CD4-positive, alpha-beta memory T cell (primary cell): ENCODE measurements around the gene ZMYM4. TPM values are rescaled to one million over a fixed set of nuclear protein-coding genes. Genes with fewer than 3 reads are reported as not detected.

ENCODE experiments used
- CTCF ChIA-PET: fragments of 350-600 bp; sonication (Branson Sonifier 250); formaldehyde crosslinking; loops from one replicate; lab custom pipeline; 2021; ENCODE audit warnings: inconsistent platforms; ENCODE audit not compliant: partially characterized antibody; lab: Charles Lee
- POLR2A ChIA-PET: fragments of 350-600 bp; sonication (Branson Sonifier 250); formaldehyde crosslinking; loops from one replicate; lab custom pipeline; 2021; ENCODE audit not compliant: partially characterized antibody; lab: Charles Lee
- DNase-seq, 5 donors: peaks; one replicate each; pipeline versions ENCODE4 v3.0.0 to v3.0.0-alpha.2; 2020 to 2022; ENCODE audit warnings: mixed read lengths in 1 of 5
- H3K27ac ChIP-seq: one replicate; pipeline ENCODE4 v1.7.0; 2013; ENCODE audit warnings: low read depth, low read length
- H3K27me3 ChIP-seq: 2 replicates; pipeline ENCODE4 v1.7.0; 2013; ENCODE audit warnings: mild to moderate bottlenecking, low read length, moderate library complexity; ENCODE audit not compliant: insufficient read depth
- H3K36me3 ChIP-seq: 2 replicates; pipeline ENCODE4 v1.7.0; 2013; ENCODE audit warnings: mild to moderate bottlenecking, low read length, moderate library complexity; ENCODE audit not compliant: insufficient read depth
- H3K4me1 ChIP-seq: 2 replicates; pipeline ENCODE4 v1.7.0; 2013; ENCODE audit warnings: mild to moderate bottlenecking, low read length, moderate library complexity; ENCODE audit not compliant: insufficient read depth
- H3K4me3 ChIP-seq, 2 donors: one replicate each; pipeline ENCODE4 v1.7.0; 2013; ENCODE audit warnings: low read length in 2 of 2, mild to moderate bottlenecking in 1 of 2
- H3K9me3 ChIP-seq, 2 donors: one replicate each; pipeline ENCODE4 v1.7.0; 2013; ENCODE audit warnings: low read length in 2 of 2, control low read depth in 1 of 2; ENCODE audit not compliant: control insufficient read depth in 1 of 2
- H3K27ac Mint-ChIP-seq, 7 donors: one replicate each; pipeline ENCODE4 v1.8.0; 2020 to 2021; ENCODE audit warnings: mixed read lengths in 7 of 7, mild to moderate bottlenecking in 6 of 7, inconsistent platforms in 3 of 7, moderate library complexity in 3 of 7
- H3K27me3 Mint-ChIP-seq, 2 donors: one replicate each; pipeline ENCODE4 v1.8.0; 2020 to 2021; ENCODE audit warnings: mixed read lengths in 2 of 2
- H3K36me3 Mint-ChIP-seq, 2 donors: one replicate each; pipeline ENCODE4 v1.8.0; 2020 to 2021; ENCODE audit warnings: mixed read lengths in 2 of 2, inconsistent platforms in 1 of 2, mild to moderate bottlenecking in 1 of 2
- H3K4me1 Mint-ChIP-seq, 4 donors: one replicate each; pipeline ENCODE4 v1.8.0; 2020 to 2021; ENCODE audit warnings: mixed read lengths in 4 of 4, mild to moderate bottlenecking in 1 of 4
- H3K4me3 Mint-ChIP-seq, 8 donors: one replicate each; pipeline ENCODE4 v1.8.0; 2020 to 2021; ENCODE audit warnings: mixed read lengths in 8 of 8, mild to moderate bottlenecking in 7 of 8, moderate library complexity in 6 of 8, inconsistent platforms in 3 of 8
- H3K9me3 Mint-ChIP-seq, 8 donors: one replicate each; pipeline ENCODE4 v1.8.0; 2020 to 2021; ENCODE audit warnings: mixed read lengths in 8 of 8, mild to moderate bottlenecking in 5 of 8, inconsistent platforms in 3 of 8, moderate library complexity in 1 of 8
- intact Hi-C: fragments of 100-400 bp; cut with micrococcal nuclease; formaldehyde crosslinking; loops from one replicate; pipeline ENCODE4 v1.15.1; 2023
- polyA plus RNA-seq, 2 donors: library from polyadenylated mRNA; unstranded; fragments of 300-500 nt; fragmentation: Illumina TruSeq; gene quantifications; one replicate each; pipeline ENCODE4 v1.2.3, GENCODE V29; 2021
- total RNA-seq, 2 experiments: library from RNA; stranded (reverse); gene quantifications; one replicate each; pipeline ENCODE4 v1.2.3, GENCODE V29; 2021

ZMYM4 gene
- total and polyA plus RNA-seq, 4 experiments from 2014 or later: 13.8 to 41.9 (median 34.5) TPM

GRCh38 chr1:35448344-35448801, 179.9 kb downstream of the ZMYM4 start:
- CTCF ChIA-PET: interaction anchor here (0.6 to 14.3 kb wide), 8 partner anchors 8 to 331 kb away, joined by 3 to 274 read pairs (median 47); no protein-coding TSS in a partner anchor
- H3K27ac Mint-ChIP-seq: no peak overlapping the region
- no peaks in the 10 kb centered on the region for H3K9me3 Mint-ChIP-seq
- no peaks in the 10 kb centered on the region for H3K27me3 Mint-ChIP-seq
- no peak for DNase-seq
- H3K4me1 Mint-ChIP-seq: peaks cover 22 to 29% (median 26%) of the 10 kb centered on the region in 4 donors
- Histone ChIP-seq H3K27ac (no peak overlapping the region), H3K4me3 (no peak overlapping the region), H3K4me1 (peaks cover 23% of the 10 kb centered on the region), H3K9me3 (no peaks in the 10 kb centered on the region), H3K27me3 (no peaks in the 10 kb centered on the region), H3K36me3 (peaks cover 61% of the 10 kb centered on the region)
- H3K36me3 Mint-ChIP-seq: peaks cover 27 to 32% of the 10 kb centered on the region in 2 donors
- POLR2A ChIA-PET: interaction anchor here (1.6 to 6.7 kb wide), 2 partner anchors 58 to 109 kb away, joined by 3 to 51 read pairs; partner anchors contain the start of gene NCDN
- no peak overlapping the region for H3K4me3 Mint-ChIP-seq
- intact Hi-C loops: no loop called here

GRCh38 chr1:35449334-35450008, 181.0 kb downstream of the ZMYM4 start:
- H3K4me3 ChIP-seq: no peak overlapping the region
- H3K27ac ChIP-seq: no peak overlapping the region
- H3K4me1 ChIP-seq: peaks cover 26% of the 10 kb centered on the region
- Mint-ChIP-seq H3K27ac (peak overlapping the region in 1 of 7 donors; percentile 58), H3K9me3 (no peaks in the 10 kb centered on the region), H3K27me3 (no peaks in the 10 kb centered on the region), H3K4me1 (peaks cover 25 to 34% (median 27%) of the 10 kb centered on the region in 4 donors), H3K4me3 (no peak overlapping the region), H3K36me3 (peaks cover 31 to 36% of the 10 kb centered on the region in 2 donors)
- no peaks in the 10 kb centered on the region for H3K27me3 ChIP-seq
- peaks cover 62% of the 10 kb centered on the region for H3K36me3 ChIP-seq
- DNase-seq: no peak
- H3K9me3 ChIP-seq: no peaks in the 10 kb centered on the region
- ChIA-PET POLR2A (interaction anchor here (1.3 to 6.7 kb wide), 6 partner anchors 57 to 124 kb away, joined by 3 to 51 read pairs (median 5); partner anchors contain the start of genes NCDN and TFAP2E), CTCF (interaction anchor here (2.4 to 14.3 kb wide), 13 partner anchors 10 to 277 kb away, joined by 16 to 274 read pairs (median 42); no protein-coding TSS in a partner anchor)
- intact Hi-C loops: no loop called here

GRCh38 chr1:35451125-35451528, 182.6 kb downstream of the ZMYM4 start:
- Mint-ChIP-seq H3K36me3 (peaks cover 36 to 48% of the 10 kb centered on the region in 2 donors), H3K9me3 (no peaks in the 10 kb centered on the region), H3K4me3 (peak overlapping the region in 5 of 8 donors; percentile 22 to 87 (median 42)), H3K27ac (peak overlapping the region; percentile 50 to 95 (median 90)), H3K27me3 (no peaks in the 10 kb centered on the region), H3K4me1 (peaks cover 28 to 39% (median 32%) of the 10 kb centered on the region in 4 donors)
- intact Hi-C loops: loop anchor here (1.0 kb wide), 6 partner anchors 55 to 323 kb away; no protein-coding TSS in a partner anchor
- Histone ChIP-seq H3K9me3 (no peaks in the 10 kb centered on the region), H3K4me3 (no peak overlapping the region), H3K27me3 (no peaks in the 10 kb centered on the region), H3K4me1 (peaks cover 26% of the 10 kb centered on the region), H3K27ac (no peak overlapping the region), H3K36me3 (peaks cover 50% of the 10 kb centered on the region)
- DNase-seq: peak; percentile 66 to 75 (median 73)
- ChIA-PET CTCF (interaction anchor here (0.6 to 14.3 kb wide), 52 partner anchors 8 to 494 kb away, joined by 3 to 274 read pairs (median 7); partner anchors contain the start of genes CLSPN, KIAA0319L, NCDN and TFAP2E), POLR2A (interaction anchor here (0.6 to 6.7 kb wide), 16 partner anchors 19 to 118 kb away, joined by 3 to 51 read pairs (median 5); partner anchors contain the start of genes KIAA0319L and NCDN)

GRCh38 chr1:35452106-35452774, 183.7 kb downstream of the ZMYM4 start:
- no peaks in the 10 kb centered on the region for H3K27me3 ChIP-seq
- ChIA-PET POLR2A (interaction anchor here (0.6 to 6.7 kb wide), 18 partner anchors 11 to 117 kb away, joined by 3 to 51 read pairs (median 4); partner anchors contain the start of genes KIAA0319L and NCDN), CTCF (interaction anchor here (1.0 to 14.3 kb wide), 34 partner anchors 12 to 328 kb away, joined by 3 to 274 read pairs (median 14); partner anchors contain the start of genes CLSPN, KIAA0319L, NCDN and TFAP2E)
- intact Hi-C loops: no loop called here
- Mint-ChIP-seq H3K9me3 (no peaks in the 10 kb centered on the region), H3K27ac (peak overlapping the region; percentile 50 to 92 (median 87)), H3K36me3 (peaks cover 37 to 51% of the 10 kb centered on the region in 2 donors), H3K27me3 (no peaks in the 10 kb centered on the region), H3K4me3 (peak overlapping the region in 4 of 8 donors; percentile 15 to 51 (median 35)), H3K4me1 (peaks cover 29 to 39% (median 34%) of the 10 kb centered on the region in 4 donors)
- peak overlapping the region; percentile 16 for H3K27ac ChIP-seq
- no peak overlapping the region for H3K4me3 ChIP-seq
- DNase-seq: no peak
- H3K4me1 ChIP-seq: peaks cover 26% of the 10 kb centered on the region
- peaks cover 42% of the 10 kb centered on the region for H3K36me3 ChIP-seq
- H3K9me3 ChIP-seq: no peaks in the 10 kb centered on the region

- Mint-ChIP-seq H3K27me3 (no peaks in the 10 kb centered on the region), H3K36me3 (peaks cover 33 to 55% of the 10 kb centered on the region in 2 donors), H3K4me3 (peak overlapping the region in 1 of 8 donors; percentile 70), H3K4me1 (peaks cover 29 to 46% (median 36%) of the 10 kb centered on the region in 4 donors), H3K9me3 (no peaks in the 10 kb centered on the region), H3K27ac (peak overlapping the region; percentile 50 to 91 (median 76))
- Histone ChIP-seq H3K9me3 (no peaks in the 10 kb centered on the region), H3K4me3 (no peak overlapping the region), H3K4me1 (peaks cover 26% of the 10 kb centered on the region), H3K27ac (no peak overlapping the region), H3K27me3 (no peaks in the 10 kb centered on the region), H3K36me3 (peaks cover 38% of the 10 kb centered on the region)
- POLR2A ChIA-PET: interaction anchor here (1.2 to 6.7 kb wide), 4 partner anchors 21 to 116 kb away, joined by 3 to 51 read pairs (median 14); partner anchors contain the start of genes KIAA0319L and NCDN
- DNase-seq: no peak
- intact Hi-C loops: no loop called here
- CTCF ChIA-PET: interaction anchor here (1.0 to 14.3 kb wide), 22 partner anchors 13 to 322 kb away, joined by 3 to 274 read pairs (median 24); partner anchors contain the start of genes CLSPN, KIAA0319L, NCDN and TFAP2E
Measured at GRCh38 chr1:35453031-35453430, 184.5 kb downstream of the ZMYM4 start.

GRCh38 chr1:35454176-35454575, 185.7 kb downstream of the ZMYM4 start:
- no peaks in the 10 kb centered on the region for H3K9me3 ChIP-seq
- Mint-ChIP-seq H3K36me3 (peaks cover 26 to 61% of the 10 kb centered on the region in 2 donors), H3K27ac (peak overlapping the region in 6 of 7 donors; percentile 24 to 89 (median 66)), H3K4me1 (peaks cover 29 to 46% (median 39%) of the 10 kb centered on the region in 4 donors), H3K4me3 (no peak overlapping the region), H3K9me3 (no peaks in the 10 kb centered on the region), H3K27me3 (no peaks in the 10 kb centered on the region)
- no peak overlapping the region for H3K27ac ChIP-seq
- H3K4me1 ChIP-seq: peaks cover 26% of the 10 kb centered on the region
- POLR2A ChIA-PET: interaction anchor here (1.1 to 6.7 kb wide), 4 partner anchors 46 to 111 kb away, joined by 3 to 51 read pairs (median 4); no protein-coding TSS in a partner anchor
- intact Hi-C loops: no loop called here
- DNase-seq: no peak
- peaks cover 29% of the 10 kb centered on the region for H3K36me3 ChIP-seq
- H3K4me3 ChIP-seq: no peak overlapping the region
- CTCF ChIA-PET: interaction anchor here (0.8 to 14.3 kb wide), 10 partner anchors 34 to 262 kb away, joined by 3 to 274 read pairs (median 4); no protein-coding TSS in a partner anchor
- H3K27me3 ChIP-seq: no peaks in the 10 kb centered on the region
